Fibroblast of mammary gland (primary cell): ENCODE results near the gene PRSS1.
"Not testable (repeated sequence)": the region's sequence is repeated elsewhere in the genome, so short reads cannot be mapped to it uniquely, and the experiment has no call there.

Source experiments
- DNase-seq: peaks from one replicate; pipeline ENCODE4 v3.0.0-alpha.2; 2010; ENCODE audit warnings: low read depth
- H3K4me3 ChIP-seq: 2 replicates; pipeline ENCODE4 v1.5.1; 2011; ENCODE audit warnings: low read depth, mild to moderate bottlenecking, low read length, moderate library complexity; ENCODE audit not compliant: control insufficient read depth
- TF ChIP-seq, protein P1 (sequence below): conservative IDR thresholded peaks from 2 replicates; pipeline ENCODE4 v1.5.1; 2011; ENCODE audit warnings: low read depth, low read length, inconsistent platforms; ENCODE audit not compliant: control insufficient read depth, insufficient read depth

PRSS1 gene

GRCh38 chr7:142754681-142755575 is 5.7 kb downstream of the PRSS1 start:
- H3K4me3 ChIP-seq, result no peak overlapping the region
- DNase-seq, result no peak
- TF ChIP-seq, protein P1, sequence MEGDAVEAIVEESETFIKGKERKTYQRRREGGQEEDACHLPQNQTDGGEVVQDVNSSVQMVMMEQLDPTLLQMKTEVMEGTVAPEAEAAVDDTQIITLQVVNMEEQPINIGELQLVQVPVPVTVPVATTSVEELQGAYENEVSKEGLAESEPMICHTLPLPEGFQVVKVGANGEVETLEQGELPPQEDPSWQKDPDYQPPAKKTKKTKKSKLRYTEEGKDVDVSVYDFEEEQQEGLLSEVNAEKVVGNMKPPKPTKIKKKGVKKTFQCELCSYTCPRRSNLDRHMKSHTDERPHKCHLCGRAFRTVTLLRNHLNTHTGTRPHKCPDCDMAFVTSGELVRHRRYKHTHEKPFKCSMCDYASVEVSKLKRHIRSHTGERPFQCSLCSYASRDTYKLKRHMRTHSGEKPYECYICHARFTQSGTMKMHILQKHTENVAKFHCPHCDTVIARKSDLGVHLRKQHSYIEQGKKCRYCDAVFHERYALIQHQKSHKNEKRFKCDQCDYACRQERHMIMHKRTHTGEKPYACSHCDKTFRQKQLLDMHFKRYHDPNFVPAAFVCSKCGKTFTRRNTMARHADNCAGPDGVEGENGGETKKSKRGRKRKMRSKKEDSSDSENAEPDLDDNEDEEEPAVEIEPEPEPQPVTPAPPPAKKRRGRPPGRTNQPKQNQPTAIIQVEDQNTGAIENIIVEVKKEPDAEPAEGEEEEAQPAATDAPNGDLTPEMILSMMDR, result no peak

GRCh38 chr7:142758312-142758711 is 9.0 kb downstream of the PRSS1 start:
- DNase-seq, H3K4me3 ChIP-seq: not testable (repeated sequence)

DNA sequence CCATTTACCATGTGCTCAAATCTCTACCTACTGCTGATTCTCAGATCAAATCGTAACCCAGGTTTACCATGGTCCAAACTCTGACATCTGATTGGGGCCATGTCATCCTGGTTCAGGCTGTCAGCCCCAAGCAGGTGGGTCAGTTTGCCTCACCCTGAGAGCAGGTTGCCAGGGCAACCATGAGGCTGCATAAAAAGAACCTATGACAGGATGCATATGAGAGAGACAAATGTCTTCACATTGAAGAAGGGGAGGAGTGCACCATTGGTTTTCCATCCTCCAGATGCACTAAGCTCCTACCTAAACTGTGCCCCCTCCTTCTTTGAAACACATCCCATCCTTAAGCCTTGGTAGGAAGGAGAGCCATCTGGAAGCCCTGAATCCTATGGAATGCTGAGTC is 10.2 kb downstream of the PRSS1 start:
- H3K4me3 ChIP-seq, result no peak overlapping the region
- DNase-seq, result no peak
- TF ChIP-seq, protein P1, result no peak

DNA sequence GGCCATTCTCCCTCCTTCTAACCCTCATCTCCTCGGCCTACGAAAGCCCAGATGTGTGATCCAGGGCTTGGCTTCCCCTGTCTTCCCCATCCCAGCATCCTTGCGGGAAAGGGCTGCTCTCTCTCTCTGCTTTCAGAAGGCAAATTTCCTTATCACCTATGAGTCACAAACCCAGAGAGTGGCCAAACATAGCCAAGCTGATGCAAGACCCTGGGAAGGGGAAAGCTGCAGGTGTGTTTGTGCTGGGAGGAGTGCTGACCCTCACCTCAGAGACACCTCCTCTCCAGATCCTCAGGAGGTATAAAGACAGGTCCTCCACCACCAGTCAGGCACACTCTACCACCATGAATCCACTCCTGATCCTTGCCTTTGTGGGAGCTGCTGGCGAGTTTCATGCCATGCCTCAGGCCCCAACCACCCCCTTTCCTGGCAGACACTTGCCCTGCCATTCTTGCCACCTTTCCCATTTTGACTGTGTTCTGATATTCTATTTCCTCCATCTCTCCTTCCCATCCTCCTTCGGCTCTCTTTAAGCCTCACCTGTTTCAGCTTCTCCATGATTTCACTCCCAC is 10.9 kb downstream of the PRSS1 start:
- no peak overlapping the region for H3K4me3 ChIP-seq
- TF ChIP-seq, protein P1, result no peak
- no peak for DNase-seq

- H3K4me3 ChIP-seq, result not testable (repeated sequence)
- peak; percentile 21 for DNase-seq
Observed at GRCh38 chr7:142761606-142762005, 12.3 kb downstream of the PRSS1 start.

GRCh38 chr7:142762104-142762503 is 12.8 kb downstream of the PRSS1 start:
- no peak for DNase-seq
- no peak overlapping the region for H3K4me3 ChIP-seq
- TF ChIP-seq, protein P1, result no peak

DNA sequence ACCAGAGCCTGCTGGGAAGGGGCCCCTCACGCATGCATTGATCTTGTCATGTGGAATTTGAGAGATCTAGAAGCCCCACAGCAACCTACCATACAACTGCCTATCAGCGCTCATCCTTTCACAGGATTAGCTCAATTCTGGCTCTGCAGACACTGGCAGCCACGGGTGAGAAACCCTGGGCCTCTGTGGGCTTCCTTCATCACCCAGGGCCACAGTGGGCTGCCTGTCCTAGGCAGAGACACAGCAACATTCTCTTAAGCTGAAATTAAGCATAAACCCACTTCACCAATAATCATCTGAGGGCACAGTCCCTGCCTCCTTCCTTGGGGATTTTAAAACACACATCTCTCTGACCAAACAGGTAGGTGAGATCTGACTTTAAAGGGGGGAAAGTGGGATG is 18.2 kb downstream of the PRSS1 start:
- TF ChIP-seq, protein P1, result no peak
- DNase-seq, result no peak
- H3K4me3 ChIP-seq, result no peak overlapping the region
